ENCODE results near the gene PBX1.

Gene PBX1

DNA sequence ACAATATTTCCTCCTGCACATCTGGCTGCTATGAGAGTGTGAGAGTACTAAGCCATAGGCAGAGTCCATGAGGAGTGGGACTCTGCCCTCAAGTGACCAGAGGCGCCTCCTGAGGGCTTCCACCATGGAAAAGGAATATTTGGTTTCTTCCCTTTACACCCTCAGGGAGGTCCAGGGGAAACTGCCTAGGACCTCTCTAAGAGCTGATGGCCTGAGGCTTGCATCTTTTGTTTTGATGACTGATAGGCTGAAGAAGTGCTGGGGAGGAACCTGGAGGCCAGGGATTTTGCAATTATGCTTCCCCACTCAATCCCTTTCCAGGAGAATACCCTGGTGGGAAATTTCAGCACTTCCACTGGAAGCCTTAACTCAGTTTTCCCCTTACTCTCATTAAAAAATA, 111.0 kb downstream of the PBX1 start:
- TF ChIP-seq, protein P1, sequence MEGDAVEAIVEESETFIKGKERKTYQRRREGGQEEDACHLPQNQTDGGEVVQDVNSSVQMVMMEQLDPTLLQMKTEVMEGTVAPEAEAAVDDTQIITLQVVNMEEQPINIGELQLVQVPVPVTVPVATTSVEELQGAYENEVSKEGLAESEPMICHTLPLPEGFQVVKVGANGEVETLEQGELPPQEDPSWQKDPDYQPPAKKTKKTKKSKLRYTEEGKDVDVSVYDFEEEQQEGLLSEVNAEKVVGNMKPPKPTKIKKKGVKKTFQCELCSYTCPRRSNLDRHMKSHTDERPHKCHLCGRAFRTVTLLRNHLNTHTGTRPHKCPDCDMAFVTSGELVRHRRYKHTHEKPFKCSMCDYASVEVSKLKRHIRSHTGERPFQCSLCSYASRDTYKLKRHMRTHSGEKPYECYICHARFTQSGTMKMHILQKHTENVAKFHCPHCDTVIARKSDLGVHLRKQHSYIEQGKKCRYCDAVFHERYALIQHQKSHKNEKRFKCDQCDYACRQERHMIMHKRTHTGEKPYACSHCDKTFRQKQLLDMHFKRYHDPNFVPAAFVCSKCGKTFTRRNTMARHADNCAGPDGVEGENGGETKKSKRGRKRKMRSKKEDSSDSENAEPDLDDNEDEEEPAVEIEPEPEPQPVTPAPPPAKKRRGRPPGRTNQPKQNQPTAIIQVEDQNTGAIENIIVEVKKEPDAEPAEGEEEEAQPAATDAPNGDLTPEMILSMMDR (IDR thresholded peaks at IDR 0.05; ENCODE audit: low read depth, low read length), result no peak
- no peak for DNase-seq (ENCODE audit: extremely low read depth, low read depth)

DNA sequence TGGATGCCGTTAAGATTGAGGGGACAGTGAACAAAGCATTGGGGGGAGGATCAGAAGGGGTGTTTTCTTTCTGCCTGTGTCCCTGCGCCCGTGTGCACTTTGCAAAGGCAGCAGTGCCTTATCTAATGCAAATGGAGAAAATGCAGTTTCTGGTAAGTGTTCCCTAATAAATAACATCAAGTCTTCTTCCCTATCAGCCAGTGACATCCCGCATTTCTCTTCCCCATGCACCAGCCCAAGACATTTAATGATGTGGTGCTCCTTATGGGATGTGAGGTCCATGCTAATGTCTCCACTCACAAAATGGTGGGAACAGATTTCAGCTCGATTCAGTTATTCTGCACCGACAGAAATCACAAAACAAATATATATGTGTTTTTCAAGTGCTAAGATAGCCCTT, 111.8 kb downstream of the PBX1 start:
- TF ChIP-seq, protein P1 (IDR thresholded peaks at IDR 0.05; ENCODE audit: low read depth, low read length), result no peak
- DNase-seq (ENCODE audit: extremely low read depth, low read depth), result no peak

DNA sequence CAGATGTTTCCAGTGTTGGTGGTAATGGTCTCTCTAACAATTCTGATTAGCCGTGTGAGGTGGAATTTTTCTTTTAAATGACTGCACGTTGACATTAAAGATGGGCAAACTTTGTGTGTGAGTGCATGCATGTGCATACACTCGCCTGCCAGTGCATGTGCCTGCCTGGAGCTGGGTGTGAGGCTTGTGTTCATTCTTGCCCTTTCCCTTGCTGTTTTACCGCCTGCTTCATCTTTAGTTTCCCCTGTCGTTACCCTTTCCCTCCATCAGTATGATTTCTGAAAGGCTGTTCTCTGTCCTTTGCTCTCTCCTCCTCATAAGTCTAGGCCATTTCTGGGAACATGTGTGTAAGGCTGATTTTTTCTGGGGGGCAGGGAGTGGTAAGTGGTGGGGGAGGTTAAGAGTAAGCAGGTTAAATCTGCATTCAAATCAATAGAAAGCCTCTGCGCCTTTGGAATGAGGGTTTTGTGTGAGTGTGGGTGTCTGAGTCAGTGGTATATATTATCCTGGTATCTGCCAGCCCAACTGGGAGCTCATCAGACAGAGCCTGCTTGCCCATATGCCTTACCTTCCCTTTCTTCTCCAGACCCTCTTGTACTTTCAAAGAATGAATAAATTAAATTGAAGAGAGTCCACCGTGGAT, 112.5 kb downstream of the PBX1 start:
- TF ChIP-seq, protein P1 (IDR thresholded peaks at IDR 0.05; ENCODE audit: low read depth, low read length), result no peak
- DNase-seq (ENCODE audit: extremely low read depth, low read depth), result no peak

DNA sequence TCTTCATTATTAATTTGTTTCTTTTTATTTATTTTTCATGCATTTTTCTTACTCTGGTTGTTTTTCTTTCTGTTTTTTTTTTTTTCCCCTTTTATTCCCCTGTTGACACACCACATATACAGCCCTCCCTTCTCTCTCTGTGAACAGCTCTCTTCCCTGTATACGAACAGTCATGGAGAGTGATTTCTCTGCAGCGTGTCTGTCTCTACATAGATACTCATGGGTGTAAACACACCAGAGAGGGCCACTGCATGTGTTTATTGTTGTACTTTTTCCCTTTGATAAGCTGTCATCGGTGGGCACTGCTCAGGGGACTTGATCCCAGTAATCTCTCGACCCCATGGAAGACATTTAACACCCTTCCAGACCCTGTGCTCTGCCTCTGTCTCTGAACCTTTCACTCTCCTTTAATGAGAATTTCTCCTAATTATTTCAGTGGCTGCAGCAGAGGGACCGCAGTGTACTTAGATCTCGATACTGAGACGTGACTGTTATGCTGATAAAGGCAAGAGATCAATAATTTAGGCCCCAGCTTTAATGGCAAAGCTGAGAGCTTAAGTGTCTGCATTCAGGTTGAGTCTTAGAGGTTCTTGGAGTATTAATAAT, 113.1 kb downstream of the PBX1 start:
- TF ChIP-seq, protein P1 (IDR thresholded peaks at IDR 0.05; ENCODE audit: low read depth, low read length), result no peak
- DNase-seq (ENCODE audit: extremely low read depth, low read depth), result no peak

DNA sequence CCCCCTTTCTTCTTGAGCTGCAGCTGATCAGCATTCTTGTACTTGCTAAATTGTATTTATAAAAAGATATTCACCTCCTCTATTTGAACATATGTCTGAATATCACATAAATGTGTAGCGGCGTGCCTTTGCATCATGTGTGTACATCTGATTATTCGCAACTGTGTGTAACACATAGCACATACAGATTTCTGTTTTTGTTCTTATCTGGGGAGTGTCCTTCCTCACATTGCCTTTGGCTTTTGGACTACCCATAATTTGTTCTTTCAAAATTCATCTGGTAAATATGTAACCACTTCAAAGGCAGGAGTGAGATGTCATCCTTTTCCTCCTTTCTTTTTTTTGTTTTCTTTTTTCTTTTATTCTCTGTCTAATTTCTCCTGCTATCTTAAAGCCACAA, 113.6 kb downstream of the PBX1 start:
- TF ChIP-seq, protein P1 (IDR thresholded peaks at IDR 0.05; ENCODE audit: low read depth, low read length), result no peak
- DNase-seq (ENCODE audit: extremely low read depth, low read depth), result no peak

DNA sequence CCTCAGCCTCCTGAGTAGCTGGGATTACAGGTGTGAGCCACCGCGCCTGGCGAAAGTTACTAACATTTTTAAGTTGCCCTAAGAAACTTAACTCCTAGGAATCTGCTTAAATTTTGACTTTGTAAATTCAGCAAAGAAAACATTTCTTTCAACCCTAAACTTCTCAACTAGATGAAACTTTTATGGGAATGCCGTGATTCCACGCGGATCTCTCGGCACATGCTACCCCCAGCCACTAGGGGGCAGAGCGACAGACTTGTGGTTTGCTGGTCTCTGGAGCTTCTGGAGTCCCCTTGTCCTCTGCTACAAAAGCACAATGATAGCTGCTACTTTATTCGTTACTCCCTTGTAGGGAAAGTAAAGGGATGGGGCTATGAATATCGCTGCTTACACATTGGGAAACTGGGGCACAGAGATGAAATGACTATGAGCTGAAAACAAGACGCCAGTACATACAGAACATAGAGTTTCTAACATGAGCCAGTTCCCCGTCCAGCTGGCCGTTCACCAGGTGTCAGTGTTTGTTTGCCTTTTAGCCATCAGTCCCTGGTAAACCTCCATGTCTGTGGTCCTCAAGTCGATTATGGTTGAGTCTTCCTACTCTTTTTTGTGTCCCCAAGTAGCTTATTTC, 114.7 kb downstream of the PBX1 start:
- DNase-seq (ENCODE audit: extremely low read depth, low read depth), result no peak
- TF ChIP-seq, protein P1 (IDR thresholded peaks at IDR 0.05; ENCODE audit: low read depth, low read length), result peak; percentile 40

DNA sequence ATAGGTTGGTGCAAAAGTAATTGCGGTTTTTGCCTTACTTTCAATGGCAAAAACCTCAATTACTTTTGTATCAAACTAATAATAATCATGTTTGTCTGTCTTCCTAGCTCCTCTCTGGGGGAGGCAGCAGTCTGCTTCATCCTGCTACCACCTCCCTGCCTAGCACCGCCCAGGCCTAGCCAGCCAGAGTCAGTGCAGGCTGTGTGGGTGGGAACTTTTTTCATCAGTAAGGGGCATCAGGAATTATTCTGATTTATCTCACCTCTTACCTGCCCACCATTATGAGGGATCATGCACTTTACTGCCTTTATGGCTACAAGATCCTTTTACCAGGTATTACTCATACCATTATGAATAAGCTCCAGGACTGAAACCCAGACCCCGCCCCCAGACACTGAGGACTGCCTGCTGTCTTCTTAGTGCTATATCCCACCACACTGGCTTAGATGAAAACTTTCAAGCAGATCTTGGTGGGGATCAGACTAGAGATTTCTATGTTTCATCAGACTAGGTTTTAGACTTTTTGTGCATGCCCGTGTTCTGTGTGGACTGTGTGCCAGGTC, 116.4 kb downstream of the PBX1 start:
- TF ChIP-seq, protein P1 (IDR thresholded peaks at IDR 0.05; ENCODE audit: low read depth, low read length), result no peak
- no peak for DNase-seq (ENCODE audit: extremely low read depth, low read depth)

Measured in AG09319 (cell line).